ENCODE results near the gene SH2B3.

The SH2B3 gene

GRCh38 chr12:111434680-111435338 is 29.1 kb downstream of the SH2B3 start:
- TF ChIP-seq EZH2phosphoT487 (IDR thresholded peaks at IDR 0.05; ENCODE audit: low read length) = no peak
- TF ChIP-seq EZH2 (optimal IDR thresholded peaks at IDR 0.05; ENCODE audit: low read depth, low read length) = no peak
- no peak for TF ChIP-seq CTCF (IDR thresholded peaks at IDR 0.05; ENCODE audit: low read length)
- no peaks in the 10 kb centered on the region for H3K9me2 ChIP-seq (replicated peaks; ENCODE audit: insufficient read depth, low read length)
- peaks cover 38% of the 10 kb centered on the region for H3K4me1 ChIP-seq (ENCODE audit: low read length)
- no peak overlapping the region for H2AFZ ChIP-seq (ENCODE audit: low read length)
- H3K9me3 ChIP-seq (replicated peaks; ENCODE audit: insufficient read depth, low read length) = no peaks in the 10 kb centered on the region
- peaks cover 11% of the 10 kb centered on the region; the same call in 1 of the 2 replicates for H3F3A ChIP-seq (ENCODE audit: insufficient read depth, low read length)
- H3K27ac ChIP-seq (ENCODE audit: low read length) = peak overlapping the region; percentile 89
- H3K79me2 ChIP-seq (ENCODE audit: low read length) = peaks cover 39% of the 10 kb centered on the region
- H3K4me2 ChIP-seq (ENCODE audit: low read depth, low read length) = peak overlapping the region; percentile 74
- H3K27me3 ChIP-seq (replicated peaks; ENCODE audit: insufficient read depth, low read length) = no peaks in the 10 kb centered on the region
- no peaks in the 10 kb centered on the region for H3K36me3 ChIP-seq (replicated peaks; ENCODE audit: insufficient read depth, low read length)
- peak; percentile 66 for DNase-seq
- H3K9ac ChIP-seq (ENCODE audit: low read length) = peak overlapping the region; percentile 60
- H4K20me1 ChIP-seq (ENCODE audit: insufficient read depth, low read length) = no peaks in the 10 kb centered on the region
- H3K4me3 ChIP-seq (ENCODE audit: low read length) = peak overlapping the region; percentile 37; the same call in 1 of the 2 replicates

DNA sequence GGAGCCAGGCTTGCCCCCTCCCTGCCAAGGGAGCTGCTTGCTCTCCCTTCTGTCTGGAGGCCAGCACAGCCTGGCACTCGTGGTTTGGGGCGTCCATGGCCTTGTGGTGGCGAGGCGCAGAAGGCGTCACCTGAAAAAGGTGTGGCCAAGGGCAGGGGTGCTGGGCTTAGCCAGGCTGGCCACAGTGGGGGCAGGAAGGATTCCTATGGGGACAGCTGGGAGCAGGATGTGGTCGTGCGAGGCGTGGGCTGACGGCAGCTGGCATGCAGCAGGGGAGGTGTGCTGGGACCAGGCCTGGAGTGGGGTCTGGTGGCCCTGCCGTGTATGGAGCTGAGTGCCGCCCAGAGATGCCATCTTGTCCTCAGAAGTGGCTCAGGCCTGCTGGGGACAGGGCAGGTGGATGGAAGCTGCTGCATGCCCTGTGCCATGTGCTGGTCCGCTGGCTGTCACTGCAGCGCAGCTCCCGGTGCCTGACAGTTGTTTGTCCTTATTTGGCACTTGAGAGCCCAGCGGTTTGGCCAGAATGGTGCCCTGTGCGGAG is 30.0 kb downstream of the SH2B3 start:
- Histone ChIP-seq H3K9me2 (replicated peaks; ENCODE audit: insufficient read depth, low read length) (no peaks in the 10 kb centered on the region), H3K27ac (ENCODE audit: low read length) (no peak overlapping the region), H3K9me3 (replicated peaks; ENCODE audit: insufficient read depth, low read length) (no peaks in the 10 kb centered on the region), H3K9ac (ENCODE audit: low read length) (no peak overlapping the region), H3K36me3 (replicated peaks; ENCODE audit: insufficient read depth, low read length) (no peaks in the 10 kb centered on the region), H3F3A (ENCODE audit: insufficient read depth, low read length) (peaks cover 11% of the 10 kb centered on the region; the same call in 1 of the 2 replicates), H4K20me1 (ENCODE audit: insufficient read depth, low read length) (no peaks in the 10 kb centered on the region), H3K4me3 (ENCODE audit: low read length) (no peak overlapping the region), H2AFZ (ENCODE audit: low read length) (no peak overlapping the region), H3K4me2 (ENCODE audit: low read depth, low read length) (no peak overlapping the region), H3K79me2 (ENCODE audit: low read length) (peaks cover 40% of the 10 kb centered on the region), H3K27me3 (replicated peaks; ENCODE audit: insufficient read depth, low read length) (no peaks in the 10 kb centered on the region), H3K4me1 (ENCODE audit: low read length) (peaks cover 29% of the 10 kb centered on the region)
- no peak for TF ChIP-seq EZH2phosphoT487 (IDR thresholded peaks at IDR 0.05; ENCODE audit: low read length)
- no peak for TF ChIP-seq EZH2 (optimal IDR thresholded peaks at IDR 0.05; ENCODE audit: low read depth, low read length)
- TF ChIP-seq CTCF (IDR thresholded peaks at IDR 0.05; ENCODE audit: low read length) = no peak
- no peak for DNase-seq

GRCh38 chr12:111436266-111436665 is 30.5 kb downstream of the SH2B3 start:
- Histone ChIP-seq H3K79me2 (ENCODE audit: low read length) (peaks cover 40% of the 10 kb centered on the region), H3K27me3 (replicated peaks; ENCODE audit: insufficient read depth, low read length) (no peaks in the 10 kb centered on the region), H3K4me2 (ENCODE audit: low read depth, low read length) (no peak overlapping the region), H3K9me3 (replicated peaks; ENCODE audit: insufficient read depth, low read length) (no peaks in the 10 kb centered on the region), H3K4me3 (ENCODE audit: low read length) (no peak overlapping the region), H3K4me1 (ENCODE audit: low read length) (peaks cover 26% of the 10 kb centered on the region), H3K36me3 (replicated peaks; ENCODE audit: insufficient read depth, low read length) (no peaks in the 10 kb centered on the region), H3K27ac (ENCODE audit: low read length) (no peak overlapping the region), H3K9ac (ENCODE audit: low read length) (no peak overlapping the region), H4K20me1 (ENCODE audit: insufficient read depth, low read length) (no peaks in the 10 kb centered on the region), H3F3A (ENCODE audit: insufficient read depth, low read length) (peaks cover 11% of the 10 kb centered on the region; the same call in 1 of the 2 replicates), H3K9me2 (replicated peaks; ENCODE audit: insufficient read depth, low read length) (no peaks in the 10 kb centered on the region), H2AFZ (ENCODE audit: low read length) (no peak overlapping the region)
- no peak for DNase-seq
- TF ChIP-seq EZH2phosphoT487 (IDR thresholded peaks at IDR 0.05; ENCODE audit: low read length) = no peak
- TF ChIP-seq EZH2 (optimal IDR thresholded peaks at IDR 0.05; ENCODE audit: low read depth, low read length) = no peak
- TF ChIP-seq CTCF (IDR thresholded peaks at IDR 0.05; ENCODE audit: low read length) = no peak
